ENCODE data around the gene SSTR3.

GRCh38 chr22:37184380-37184755 lies 27.9 kb downstream of the SSTR3 start:
- no peak for TF ChIP-seq MXI1 (IDR thresholded peaks at IDR 0.05; ENCODE audit: low read depth, low read length)
- TF ChIP-seq ADNP (tag; IDR thresholded peaks at IDR 0.05), result no peak
- TF ChIP-seq ZNF740 (CRISPR knock-in tag; IDR thresholded peaks at IDR 0.05), result no peak
- TF ChIP-seq ZNF740 (tag; IDR thresholded peaks at IDR 0.05), result no peak
- TF ChIP-seq JUN (IDR thresholded peaks at IDR 0.05; ENCODE audit: borderline replicate concordance, low read depth, low read length), result no peak
- no peak for TF ChIP-seq JUN (CRISPR knock-in tag; IDR thresholded peaks at IDR 0.05; ENCODE audit: borderline replicate concordance)
- no peak for TF ChIP-seq NFE2 (IDR thresholded peaks at IDR 0.05; ENCODE audit: low read depth)
- TF ChIP-seq RAD51 (IDR thresholded peaks at IDR 0.05; ENCODE audit: borderline replicate concordance, low read depth), result no peak
- TF ChIP-seq NRF1 (conservative IDR thresholded peaks at IDR 0.05 in 1 of 2, IDR thresholded peaks at IDR 0.05 in 1 of 2), result no peak
- TF ChIP-seq CSDE1 (IDR thresholded peaks at IDR 0.05), result no peak
- no peak for TF ChIP-seq KDM1A (IDR thresholded peaks at IDR 0.05)
- no peak for TF ChIP-seq SRSF3 (IDR thresholded peaks at IDR 0.05; ENCODE audit: insufficient read depth, low read length)

All from K562 (cell line).